ENCODE results near the gene SUPT5H.

DNA sequence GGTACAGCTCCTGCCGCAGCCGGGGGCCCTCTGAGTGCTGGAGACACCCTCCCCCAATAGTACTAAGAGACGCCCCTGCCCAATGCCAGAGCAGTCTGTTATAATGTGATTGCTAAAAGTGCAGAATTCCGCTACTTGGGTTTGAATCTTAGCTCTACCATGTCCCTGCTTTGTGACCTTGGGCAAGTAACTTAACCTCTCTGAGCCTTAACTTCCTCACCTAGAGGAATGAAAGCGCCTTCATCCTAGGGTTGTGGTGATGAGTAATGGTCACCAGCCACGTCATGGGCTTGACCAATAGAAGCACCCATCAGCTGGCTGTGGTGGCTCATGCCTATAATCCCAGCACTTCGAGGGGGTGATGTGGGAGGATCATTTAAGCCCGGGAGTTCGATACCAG lies 26.4 kb upstream of the SUPT5H start:
- no peak for TF ChIP-seq GATA2 (IDR thresholded peaks at IDR 0.05; ENCODE audit: low read depth, low read length)
- no peak for TF ChIP-seq GATA3 (IDR thresholded peaks at IDR 0.05; ENCODE audit: low read depth, low read length)

Measured in SH-SY5Y (cell line).